ENCODE results near the gene KLF5.

- peak in 2 of 5 experiments; percentile 5 to 19 for TF ChIP-seq CTCF (IDR thresholded peaks at IDR 0.05)
- no peak for TF ChIP-seq POLR2A (IDR thresholded peaks at IDR 0.05)
Measured at GRCh38 chr13:73059460-73060250, 850 bp downstream of the KLF5 start.

All from tibial nerve (tissue), 3 donors.